ENCODE results near the gene IL27RA. TPM values are rescaled to one million over a fixed set of nuclear protein-coding genes. Genes with fewer than 3 reads are reported as not detected.
"Not testable (repeated sequence)": the region's sequence is repeated elsewhere in the genome, so short reads cannot be mapped to it uniquely, and the experiment has no call there.

The IL27RA gene
- total and polyA plus RNA-seq, 2 donors (not counting 3 experiments of a cell fraction or from before 2014, with no cell fraction given): 1.6 to 4.5 TPM

DNA sequence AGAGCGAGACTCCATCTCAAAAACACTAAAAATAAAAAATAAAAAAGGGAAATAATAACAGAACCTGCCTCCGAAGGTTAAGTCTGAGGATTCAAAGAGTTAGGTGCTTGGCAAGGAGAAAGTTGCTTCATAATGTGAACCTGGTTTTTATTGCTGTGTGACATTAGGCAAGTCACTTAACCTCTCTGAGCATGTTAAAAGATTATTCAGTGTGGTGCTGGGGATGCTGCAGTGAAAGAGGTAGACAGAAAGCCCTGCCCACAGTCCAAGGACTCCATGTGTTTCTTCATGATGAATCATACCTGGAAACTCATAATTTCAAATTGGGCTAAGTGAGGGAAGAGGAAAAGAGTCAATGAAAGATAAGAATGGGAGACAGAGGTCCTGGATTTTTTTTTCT is 2.4 kb downstream of the IL27RA start:
- Histone ChIP-seq H4K20me1 (replicated peaks; ENCODE audit: control insufficient read depth, extremely low read depth, insufficient read depth, low read length) (no peaks in the 10 kb centered on the region), H3K79me2 (ENCODE audit: control insufficient read depth, insufficient read depth, low read length) (no peaks in the 10 kb centered on the region), H3K4me2 (ENCODE audit: insufficient read depth, low read length) (no peak overlapping the region), H3K9me3 (replicated peaks; ENCODE audit: control insufficient read depth, insufficient read depth, low read length) (no peaks in the 10 kb centered on the region), H3K9ac (replicated peaks; ENCODE audit: extremely low read depth, insufficient read depth, low read length) (no peak overlapping the region), H3K9me1 (replicated peaks; ENCODE audit: control insufficient read depth, extremely low read depth, insufficient read depth, low read length) (no peaks in the 10 kb centered on the region), H3K36me3 (ENCODE audit: control insufficient read depth in 2 of 2, extremely low read depth in 1 of 2, insufficient read depth in 2 of 2, low read length in 2 of 2) (no peaks in the 10 kb centered on the region), H3K27ac (ENCODE audit: insufficient read depth, low read depth, low read length) (no peak overlapping the region), H2AFZ (ENCODE audit: low read depth, low read length) (no peak overlapping the region), H3K27me3 (ENCODE audit: control insufficient read depth in 2 of 2, insufficient read depth in 2 of 2, low read length in 2 of 2) (peaks cover 0 to 2% of the 10 kb centered on the region in 2 experiments), H3K4me1 (ENCODE audit: control insufficient read depth, extremely low read depth, insufficient read depth, low read length) (peaks cover 6% of the 10 kb centered on the region), H3K4me3 (replicated peaks in 1 of 3; ENCODE audit: insufficient read depth in 1 of 3, low read depth in 1 of 3, low read length in 3 of 3) (no peak overlapping the region)
- DNase-seq (ENCODE audit: low read depth, low spot score): no peak
- intact Hi-C loops (cut with micrococcal nuclease) (loop anchor here (2.0 to 5.0 kb wide), 4 partner anchors 39 to 127 kb away; partner anchors contain the start of genes BRME1, CC2D1A, DCAF15 and MISP3), dilution Hi-C loops (cut with MboI; ENCODE audit: extremely low pct_ligation_motif_present, low sequenced_read_pairs) (no loop called here)
- ChIA-PET CTCF (no interaction called here), POLR2A (no interaction called here)
- no TSS peak for BruUV-seq (replicated peaks)
- TF ChIP-seq, protein P1, sequence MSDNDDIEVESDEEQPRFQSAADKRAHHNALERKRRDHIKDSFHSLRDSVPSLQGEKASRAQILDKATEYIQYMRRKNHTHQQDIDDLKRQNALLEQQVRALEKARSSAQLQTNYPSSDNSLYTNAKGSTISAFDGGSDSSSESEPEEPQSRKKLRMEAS (IDR thresholded peaks at IDR 0.05; ENCODE audit: insufficient read depth, insufficient read length): no peak
- no peak for TF ChIP-seq EZH2 (IDR thresholded peaks at IDR 0.05; ENCODE audit: borderline replicate concordance, low read depth, low read length, severe bottlenecking)
- no peak for TF ChIP-seq FOS (IDR thresholded peaks at IDR 0.05; ENCODE audit: borderline replicate concordance, insufficient read depth, low read length)
- TF ChIP-seq JUN (IDR thresholded peaks at IDR 0.05; ENCODE audit: borderline replicate concordance, insufficient read depth, insufficient read length, low read depth): no peak
- FAIRE-seq: no peak

DNA sequence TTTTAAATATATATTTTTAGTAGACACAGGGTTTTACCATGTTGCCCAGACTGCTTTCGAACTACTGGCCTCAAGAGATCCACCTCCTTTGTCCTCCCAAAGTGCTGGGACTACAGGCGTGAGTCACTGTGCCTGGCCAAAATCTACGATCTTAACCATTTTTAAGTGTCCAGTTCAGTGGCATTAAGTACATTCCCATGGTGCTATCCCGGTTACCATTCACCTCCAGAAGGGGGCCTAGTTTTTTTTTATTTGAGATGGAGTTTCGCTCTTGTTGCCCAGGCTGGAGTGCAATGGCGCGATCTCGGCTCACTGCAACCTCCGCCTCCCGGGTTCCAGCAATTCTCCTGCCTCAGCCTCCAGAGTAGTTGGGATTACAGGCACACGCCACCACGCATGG is 3.6 kb downstream of the IL27RA start:
- H3K9ac ChIP-seq (replicated peaks; ENCODE audit: extremely low read depth, insufficient read depth, low read length); H3K4me3 ChIP-seq (replicated peaks in 1 of 3; ENCODE audit: insufficient read depth in 1 of 3, low read depth in 1 of 3, low read length in 3 of 3); dilution Hi-C loops (cut with MboI; ENCODE audit: extremely low pct_ligation_motif_present, low sequenced_read_pairs); H3K36me3 ChIP-seq (ENCODE audit: control insufficient read depth in 2 of 2, extremely low read depth in 1 of 2, insufficient read depth in 2 of 2, low read length in 2 of 2); H4K20me1 ChIP-seq (replicated peaks; ENCODE audit: control insufficient read depth, extremely low read depth, insufficient read depth, low read length); H3K9me3 ChIP-seq (replicated peaks; ENCODE audit: control insufficient read depth, insufficient read depth, low read length); H3K9me1 ChIP-seq (replicated peaks; ENCODE audit: control insufficient read depth, extremely low read depth, insufficient read depth, low read length); DNase-seq (ENCODE audit: low read depth, low spot score); H2AFZ ChIP-seq (ENCODE audit: low read depth, low read length); H3K4me1 ChIP-seq (ENCODE audit: control insufficient read depth, extremely low read depth, insufficient read depth, low read length); POLR2A ChIA-PET; H3K4me2 ChIP-seq (ENCODE audit: insufficient read depth, low read length); FAIRE-seq; H3K27ac ChIP-seq (ENCODE audit: insufficient read depth, low read depth, low read length); BruUV-seq (replicated peaks); H3K27me3 ChIP-seq (ENCODE audit: control insufficient read depth in 2 of 2, insufficient read depth in 2 of 2, low read length in 2 of 2); intact Hi-C loops (cut with micrococcal nuclease); H3K79me2 ChIP-seq (ENCODE audit: control insufficient read depth, insufficient read depth, low read length): not testable (repeated sequence)
- CTCF ChIA-PET: interaction anchor here (0.7 to 2.7 kb wide), 5 partner anchors 13 to 37 kb away, joined by 3 to 9 read pairs (median 3); partner anchors contain the start of gene MISP3

Measured in endothelial cell of umbilical vein (primary cell).